Measurements from ENCODE around the gene OTC.

- TF ChIP-seq RAD21 (IDR thresholded peaks at IDR 0.05; ENCODE audit: low read depth) (no peak), YY1 (IDR thresholded peaks at IDR 0.05; ENCODE audit: low read depth) (no peak), NFIC (IDR thresholded peaks at IDR 0.05) (no peak), EP300 (IDR thresholded peaks at IDR 0.05; ENCODE audit: borderline replicate concordance) (no peak), USF1 (IDR thresholded peaks at IDR 0.05) (no peak), REST (IDR thresholded peaks at IDR 0.05; ENCODE audit: low read depth) (no peak), FOXM1 (IDR thresholded peaks at IDR 0.05; ENCODE audit: borderline replicate concordance, low read depth) (no peak), TCF12 (IDR thresholded peaks at IDR 0.05; ENCODE audit: low read depth) (no peak), CREB1 (IDR thresholded peaks at IDR 0.05; ENCODE audit: low read depth) (no peak), EGR1 (IDR thresholded peaks at IDR 0.05) (no peak), MAX (IDR thresholded peaks at IDR 0.05) (no peak), TAF1 (IDR thresholded peaks at IDR 0.05; ENCODE audit: low read depth) (no peak), TEAD4 (IDR thresholded peaks at IDR 0.05) (no peak)
Observed at GRCh38 chrX:38346150-38346549, 6.3 kb upstream of the OTC start.

Data from Ishikawa (cell line).